AG09309 (cell line): ENCODE results near the gene POLN.

Experiments used
- DNase-seq: peaks from one replicate; pipeline ENCODE4 v3.0.0-alpha.2; 2010; ENCODE audit warnings: low read depth
- H3K4me3 ChIP-seq: 2 replicates; pipeline ENCODE4 v1.5.1; 2011; ENCODE audit warnings: mild to moderate bottlenecking, low read depth, low read length, moderate library complexity; ENCODE audit not compliant: control insufficient read depth
- TF ChIP-seq, protein P1 (sequence below): IDR thresholded peaks from 2 replicates; pipeline ENCODE4 v1.5.1; 2011; ENCODE audit warnings: mild to moderate bottlenecking, low read depth, low read length, inconsistent platforms; ENCODE audit not compliant: insufficient read depth, control insufficient read depth; ENCODE audit errors: missing control alignments

The POLN gene

GRCh38 chr4:2079006-2079405 lies 162.9 kb downstream of the POLN start:
- DNase-seq, result no peak
- no peak overlapping the region for H3K4me3 ChIP-seq
- TF ChIP-seq, protein P1, sequence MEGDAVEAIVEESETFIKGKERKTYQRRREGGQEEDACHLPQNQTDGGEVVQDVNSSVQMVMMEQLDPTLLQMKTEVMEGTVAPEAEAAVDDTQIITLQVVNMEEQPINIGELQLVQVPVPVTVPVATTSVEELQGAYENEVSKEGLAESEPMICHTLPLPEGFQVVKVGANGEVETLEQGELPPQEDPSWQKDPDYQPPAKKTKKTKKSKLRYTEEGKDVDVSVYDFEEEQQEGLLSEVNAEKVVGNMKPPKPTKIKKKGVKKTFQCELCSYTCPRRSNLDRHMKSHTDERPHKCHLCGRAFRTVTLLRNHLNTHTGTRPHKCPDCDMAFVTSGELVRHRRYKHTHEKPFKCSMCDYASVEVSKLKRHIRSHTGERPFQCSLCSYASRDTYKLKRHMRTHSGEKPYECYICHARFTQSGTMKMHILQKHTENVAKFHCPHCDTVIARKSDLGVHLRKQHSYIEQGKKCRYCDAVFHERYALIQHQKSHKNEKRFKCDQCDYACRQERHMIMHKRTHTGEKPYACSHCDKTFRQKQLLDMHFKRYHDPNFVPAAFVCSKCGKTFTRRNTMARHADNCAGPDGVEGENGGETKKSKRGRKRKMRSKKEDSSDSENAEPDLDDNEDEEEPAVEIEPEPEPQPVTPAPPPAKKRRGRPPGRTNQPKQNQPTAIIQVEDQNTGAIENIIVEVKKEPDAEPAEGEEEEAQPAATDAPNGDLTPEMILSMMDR, result no peak

GRCh38 chr4:2078584-2078983 lies 163.3 kb downstream of the POLN start:
- TF ChIP-seq, protein P1, result no peak
- no peak overlapping the region for H3K4me3 ChIP-seq
- DNase-seq, result no peak

DNA sequence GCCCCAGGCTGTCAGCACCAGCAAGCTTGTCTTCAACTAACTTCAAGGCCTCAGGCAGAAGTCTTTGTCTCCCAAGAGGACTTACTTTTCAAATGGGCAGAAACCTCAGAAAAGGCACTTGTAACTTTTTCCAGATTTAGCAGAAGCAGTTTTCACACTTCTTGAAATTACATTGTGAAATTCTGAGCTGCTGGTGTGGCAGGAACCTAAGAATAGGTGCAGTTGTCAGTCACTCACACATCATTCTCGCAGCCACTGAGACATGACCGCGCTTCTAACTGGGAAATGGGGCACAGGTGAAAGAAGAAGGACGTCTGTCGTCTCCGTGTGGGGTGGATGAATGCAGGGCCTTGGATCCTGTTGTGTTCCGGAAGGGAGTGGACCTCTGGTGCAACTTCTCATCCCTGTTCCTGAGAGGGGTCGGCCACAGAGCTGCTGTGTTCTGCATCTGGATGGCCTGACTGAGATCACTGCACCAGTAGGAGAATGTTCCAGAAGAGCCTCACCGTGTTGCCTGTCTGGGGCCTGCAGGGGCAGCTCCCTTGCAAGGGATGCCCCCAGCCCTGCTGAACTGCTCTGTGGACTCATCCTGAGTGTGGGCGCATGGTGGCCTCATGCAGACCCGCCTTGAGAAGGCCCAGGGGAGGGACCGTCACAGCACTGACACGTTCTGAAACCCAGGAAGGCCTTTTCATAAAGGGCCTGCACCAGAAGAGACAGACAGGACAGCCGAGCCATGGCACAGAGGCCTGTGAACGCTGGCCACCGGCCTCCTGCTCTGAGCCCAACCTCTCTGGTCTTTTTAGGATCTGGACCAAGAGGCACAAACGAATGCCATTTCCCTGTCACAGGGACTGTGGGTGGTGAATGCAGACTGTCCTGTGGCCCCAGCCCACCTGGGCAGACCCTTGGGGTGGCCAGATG lies 164.1 kb downstream of the POLN start:
- H3K4me3 ChIP-seq, result no peak overlapping the region
- DNase-seq, result no peak
- TF ChIP-seq, protein P1, result no peak

DNA sequence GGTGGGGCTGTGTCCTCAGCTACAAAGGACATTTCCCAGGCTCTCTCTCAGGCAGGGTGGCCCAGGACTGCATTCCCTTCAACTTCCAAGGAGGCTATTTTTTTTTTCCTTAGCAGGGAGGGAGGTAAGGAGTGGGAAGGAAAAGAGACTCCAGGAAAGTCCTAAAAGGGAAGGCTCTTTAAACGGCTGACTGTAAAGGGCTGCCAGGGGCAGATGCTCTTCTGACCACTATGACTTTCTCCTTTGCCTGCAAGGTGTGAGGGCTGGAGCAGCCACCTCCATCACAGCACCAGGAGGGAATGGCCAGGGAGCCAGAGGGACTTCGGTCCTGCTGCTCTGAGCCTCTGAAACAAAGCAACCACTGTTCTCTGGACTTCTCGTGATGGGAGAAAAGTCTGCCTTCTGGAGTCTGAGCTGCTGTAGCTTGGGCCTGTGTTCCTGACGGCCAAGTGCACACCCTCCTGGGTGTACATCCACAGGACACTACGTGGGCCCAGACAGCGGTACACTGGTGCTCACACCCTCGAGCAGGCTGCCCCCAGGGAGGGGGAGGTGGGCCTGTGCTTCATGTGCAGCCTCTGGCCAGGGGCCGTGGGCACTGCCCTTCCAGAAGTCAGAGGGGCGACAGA lies 164.9 kb downstream of the POLN start:
- no peak for DNase-seq
- TF ChIP-seq, protein P1, result no peak
- H3K4me3 ChIP-seq, result no peak overlapping the region

- H3K4me3 ChIP-seq, result no peak overlapping the region
- TF ChIP-seq, protein P1, result no peak
These were observed 165.7 kb downstream of the POLN start for GRCh38 chr4:2075987-2076907.

GRCh38 chr4:2075171-2075986 lies 166.5 kb downstream of the POLN start:
- no peak overlapping the region for H3K4me3 ChIP-seq
- TF ChIP-seq, protein P1, result no peak
- no peak for DNase-seq

More at GRCh38 chr4:2075987-2076907, 165.7 kb downstream of the POLN start:
- no peak for DNase-seq
